Measurements from ENCODE around the gene KCNJ14.
A peak's percentile ranks its signal among the peaks of the same experiment; 100 is the strongest.

The KCNJ14 gene

DNA sequence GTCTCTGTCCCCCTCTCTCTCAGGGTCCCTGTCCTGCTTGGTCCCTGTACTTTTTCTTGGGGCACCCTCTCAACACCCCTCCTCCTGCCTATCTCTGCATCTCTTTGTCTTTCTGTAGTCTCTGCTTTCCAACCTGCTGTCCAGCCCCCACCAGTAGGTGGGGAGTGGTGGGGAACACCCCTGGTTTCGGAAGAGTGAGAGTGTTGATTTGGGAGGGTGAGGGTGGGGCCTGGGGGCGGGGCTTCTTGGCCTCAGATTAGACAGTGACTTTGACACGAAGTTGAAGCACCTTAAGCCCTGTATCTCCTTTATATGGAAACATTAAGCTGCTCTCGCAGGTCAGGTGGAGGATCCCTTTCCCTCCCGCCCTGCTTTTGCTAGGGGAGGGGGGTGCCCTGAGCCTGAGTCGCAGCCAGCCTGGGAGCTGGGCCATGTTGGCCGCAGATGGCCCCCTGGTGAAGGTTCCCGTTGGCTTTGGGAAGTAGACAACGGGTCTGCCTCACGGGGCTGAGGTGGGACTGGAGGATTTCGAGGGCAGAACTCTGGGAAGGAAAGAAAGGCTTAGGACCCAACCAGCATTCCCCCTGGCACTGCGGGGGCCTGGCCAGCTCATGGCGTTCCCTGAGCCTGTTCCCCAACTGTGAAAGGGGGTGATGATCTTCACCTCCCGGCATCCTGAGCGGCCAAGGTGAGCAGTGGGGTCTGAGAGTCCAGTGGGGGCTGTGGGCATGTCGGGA lies at the start of gene KCNJ14:
KCNJ14 (plus strand) TSS at position 404 of the 737 bp plus-strand sequence. CDS start 6,151 bp downstream, outside the sequence.
- POLR2A ChIA-PET (ENCODE audit: low non-redundant PET) = interaction anchor here (0.6 kb wide), 1 partner anchor 8 kb away, joined by 3 read pairs; no protein-coding TSS in a partner anchor
- TF ChIP-seq, protein P1, sequence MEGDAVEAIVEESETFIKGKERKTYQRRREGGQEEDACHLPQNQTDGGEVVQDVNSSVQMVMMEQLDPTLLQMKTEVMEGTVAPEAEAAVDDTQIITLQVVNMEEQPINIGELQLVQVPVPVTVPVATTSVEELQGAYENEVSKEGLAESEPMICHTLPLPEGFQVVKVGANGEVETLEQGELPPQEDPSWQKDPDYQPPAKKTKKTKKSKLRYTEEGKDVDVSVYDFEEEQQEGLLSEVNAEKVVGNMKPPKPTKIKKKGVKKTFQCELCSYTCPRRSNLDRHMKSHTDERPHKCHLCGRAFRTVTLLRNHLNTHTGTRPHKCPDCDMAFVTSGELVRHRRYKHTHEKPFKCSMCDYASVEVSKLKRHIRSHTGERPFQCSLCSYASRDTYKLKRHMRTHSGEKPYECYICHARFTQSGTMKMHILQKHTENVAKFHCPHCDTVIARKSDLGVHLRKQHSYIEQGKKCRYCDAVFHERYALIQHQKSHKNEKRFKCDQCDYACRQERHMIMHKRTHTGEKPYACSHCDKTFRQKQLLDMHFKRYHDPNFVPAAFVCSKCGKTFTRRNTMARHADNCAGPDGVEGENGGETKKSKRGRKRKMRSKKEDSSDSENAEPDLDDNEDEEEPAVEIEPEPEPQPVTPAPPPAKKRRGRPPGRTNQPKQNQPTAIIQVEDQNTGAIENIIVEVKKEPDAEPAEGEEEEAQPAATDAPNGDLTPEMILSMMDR (conservative IDR thresholded peaks at IDR 0.05; ENCODE audit: low read depth) = no peak
- CTCF ChIA-PET = interaction anchor here (0.7 kb wide), 1 partner anchor 140 kb away, joined by 3 read pairs; no protein-coding TSS in a partner anchor
- peak within 1 kb of the TSS; percentile 15 for H3K27ac ChIP-seq
- DNase-seq (ENCODE audit: low spot score) = no peak

DNA sequence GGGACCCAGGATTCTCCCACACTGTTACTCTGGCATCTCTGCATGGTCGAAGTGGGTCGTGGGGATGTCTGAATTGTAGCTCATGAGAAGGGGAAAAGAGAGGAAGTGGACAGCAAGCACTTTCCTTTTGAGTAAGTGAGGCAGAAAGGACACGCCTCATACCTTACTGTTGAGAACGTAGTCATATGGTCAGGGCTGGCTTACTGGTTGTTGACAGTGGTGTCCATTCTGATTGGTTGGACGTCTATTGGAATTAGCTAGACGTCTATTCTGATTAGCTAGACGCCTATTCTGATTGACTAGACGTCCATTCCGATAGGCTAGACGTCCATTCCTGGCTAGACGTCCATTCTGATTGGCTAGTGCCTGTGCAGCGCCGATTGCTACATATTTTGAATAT lies 49.5 kb upstream of the KCNJ14 start:
- ChIA-PET CTCF (no interaction called here), POLR2A (ENCODE audit: low non-redundant PET) (no interaction called here)
- H3K27ac ChIP-seq = no peak overlapping the region
- TF ChIP-seq, protein P1 (conservative IDR thresholded peaks at IDR 0.05; ENCODE audit: low read depth) = no peak
- no peak for DNase-seq (ENCODE audit: low spot score)

DNA sequence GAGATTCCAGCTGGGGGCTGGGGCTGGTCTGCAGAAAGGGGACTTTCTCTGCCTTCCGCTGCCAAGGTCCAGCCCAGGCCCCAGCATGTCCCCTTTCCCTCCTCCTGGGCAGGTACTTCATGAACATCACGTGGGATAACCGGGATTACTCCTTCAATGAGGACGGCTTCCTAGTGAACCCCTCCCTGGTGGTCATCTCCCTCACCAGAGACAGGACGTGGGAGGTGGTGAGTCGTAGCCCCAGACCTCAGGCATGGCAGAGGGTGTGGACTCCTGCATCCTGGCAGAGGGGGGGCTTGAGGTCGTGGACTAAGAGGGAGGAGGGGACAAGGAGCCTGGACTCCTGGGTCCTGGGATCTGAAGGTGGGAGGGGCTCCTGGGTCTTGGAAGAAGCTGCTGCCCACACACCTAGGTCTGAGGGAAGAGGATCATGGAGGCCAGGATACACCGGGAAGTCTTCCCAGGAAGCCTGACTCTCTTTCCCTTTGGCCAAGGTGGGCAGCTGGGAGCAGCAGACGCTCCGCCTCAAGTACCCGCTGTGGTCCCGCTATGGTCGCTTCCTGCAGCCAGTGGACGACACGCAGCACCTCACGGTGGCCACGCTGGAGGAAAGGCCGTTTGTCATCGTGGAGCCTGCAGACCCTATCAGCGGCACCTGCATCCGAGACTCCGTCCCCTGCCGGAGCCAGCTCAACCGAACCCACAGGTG lies 41.3 kb upstream of the KCNJ14 start:
- peak overlapping the region; percentile 44 for H3K27ac ChIP-seq
- ChIA-PET POLR2A (ENCODE audit: low non-redundant PET) (no interaction called here), CTCF (interaction anchor here (0.5 to 0.7 kb wide), 2 partner anchors 76 to 123 kb away, joined by 3 read pairs; no protein-coding TSS in a partner anchor)
- TF ChIP-seq, protein P1 (conservative IDR thresholded peaks at IDR 0.05; ENCODE audit: low read depth) = no peak
- DNase-seq (ENCODE audit: low spot score) = no peak

DNA sequence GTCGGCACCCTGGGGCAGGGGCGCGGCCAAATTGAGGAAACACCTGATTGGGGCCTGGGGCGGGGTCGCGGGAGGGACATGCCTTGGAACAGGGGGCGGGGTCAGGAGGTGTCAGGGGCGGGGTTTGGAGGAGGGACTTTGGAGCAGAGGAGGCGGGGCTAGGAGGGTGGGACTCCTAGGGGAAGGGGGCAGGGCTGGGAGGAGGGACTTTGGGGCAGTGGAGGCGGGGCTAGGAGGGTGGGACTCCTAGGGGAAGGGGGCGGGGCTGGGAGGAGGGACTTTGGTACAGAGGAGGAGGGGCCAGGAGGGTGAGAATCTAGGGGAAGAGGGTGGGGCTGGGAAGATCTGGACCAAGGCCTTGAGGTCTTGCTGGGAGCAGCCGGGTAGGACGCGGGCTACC lies 40.0 kb upstream of the KCNJ14 start:
- peak; percentile 71 for DNase-seq (ENCODE audit: low spot score)
- ChIA-PET POLR2A (ENCODE audit: low non-redundant PET) (no interaction called here), CTCF (interaction anchor here (0.5 kb wide), 1 partner anchor 149 kb away, joined by 3 read pairs; no protein-coding TSS in a partner anchor)
- TF ChIP-seq, protein P1 (conservative IDR thresholded peaks at IDR 0.05; ENCODE audit: low read depth) = no peak
- no peak overlapping the region for H3K27ac ChIP-seq

DNA sequence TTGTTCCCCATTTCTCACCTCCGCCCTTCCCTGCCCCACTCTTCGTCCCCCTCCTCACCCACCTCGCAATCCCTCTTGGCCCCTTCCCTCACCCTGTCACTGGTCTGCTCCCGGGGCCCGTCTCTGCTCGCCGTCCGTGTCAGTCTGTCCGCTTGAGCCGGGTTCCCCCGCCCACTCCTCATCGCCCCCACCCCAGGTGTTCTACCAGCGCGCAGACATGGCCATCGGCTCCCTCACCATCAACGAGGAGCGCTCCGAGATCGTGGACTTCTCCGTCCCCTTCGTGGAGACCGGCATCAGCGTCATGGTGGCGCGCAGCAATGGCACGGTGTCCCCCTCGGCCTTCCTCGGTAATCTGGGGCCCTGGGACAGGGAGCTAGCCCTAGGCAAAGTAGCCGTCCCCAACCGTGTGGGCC lies 39.6 kb upstream of the KCNJ14 start:
- 0 out of 2 replicates have a peak overlapping the region, but pooled peaks have one; percentile 12 for H3K27ac ChIP-seq
- ChIA-PET CTCF (no interaction called here), POLR2A (ENCODE audit: low non-redundant PET) (no interaction called here)
- TF ChIP-seq, protein P1 (conservative IDR thresholded peaks at IDR 0.05; ENCODE audit: low read depth) = no peak
- no peak for DNase-seq (ENCODE audit: low spot score)

DNA sequence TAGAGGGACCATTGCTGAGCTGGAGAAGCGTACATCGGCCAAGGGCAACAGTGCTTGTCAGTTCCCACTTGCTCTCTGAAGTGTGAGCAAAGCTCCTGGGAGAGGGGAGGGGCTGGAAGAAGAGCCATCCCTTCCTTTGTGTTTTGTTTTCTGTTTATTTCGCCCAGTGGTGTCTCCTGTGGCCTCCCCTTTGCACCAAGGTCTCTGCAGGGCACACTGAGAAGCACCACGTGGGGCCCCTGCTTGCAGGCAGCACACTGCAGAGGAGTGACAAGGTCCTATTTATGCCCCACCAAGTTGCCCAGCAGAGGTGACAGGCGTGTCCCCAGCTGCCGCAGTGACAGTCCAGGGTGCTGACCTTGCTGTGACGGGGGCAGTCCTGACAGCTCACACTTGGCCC lies 38.0 kb upstream of the KCNJ14 start:
- ChIA-PET POLR2A (ENCODE audit: low non-redundant PET) (no interaction called here), CTCF (interaction anchor here (0.6 kb wide), 1 partner anchor 56 kb away, joined by 3 read pairs; no protein-coding TSS in a partner anchor)
- TF ChIP-seq, protein P1 (conservative IDR thresholded peaks at IDR 0.05; ENCODE audit: low read depth) = no peak
- DNase-seq (ENCODE audit: low spot score) = no peak
- H3K27ac ChIP-seq = 0 out of 2 replicates have a peak overlapping the region, but pooled peaks have one; percentile 4

Measured in RWPE1 (cell line).